HepG2 (cell line): ENCODE data around the gene C2orf74. TPM values are rescaled to one million over a fixed set of nuclear protein-coding genes. Genes with fewer than 3 reads are reported as not detected.

Experiments
- CBX2 ChIP-seq, 2 experiments: fragments of 200-600 bp in 1 of 2; sonication (generic); formaldehyde crosslinking in 1 of 2; IDR thresholded peaks; 2 replicates each; pipeline versions ENCODE4 v1.7.0 to v1.8.1; 2018 to 2022; ENCODE audit warnings: low read depth in 2 of 2, low read length in 1 of 2, mild to moderate bottlenecking in 1 of 2, missing genetic modification reagents in 1 of 2
- CENPBD1 ChIP-seq: sonication (generic); formaldehyde crosslinking; IDR thresholded peaks from 2 replicates; pipeline ENCODE4 v1.8.0; 2022; ENCODE audit warnings: missing genetic modification reagents, low read depth, mild to moderate bottlenecking, borderline replicate concordance
- DMAP1 ChIP-seq: IDR thresholded peaks from 2 replicates; pipeline ENCODE4 v1.6.1; 2016
- IRF2 ChIP-seq: IDR thresholded peaks from 2 replicates; pipeline ENCODE4 v1.6.1; 2018; ENCODE audit warnings: missing genetic modification reagents, missing compliant biosample characterization
- KDM6A ChIP-seq: IDR thresholded peaks from 2 replicates; pipeline ENCODE4 v1.6.1; 2016; ENCODE audit warnings: low read depth
- KLF11 ChIP-seq: IDR thresholded peaks from 2 replicates; pipeline ENCODE4 v1.6.1; 2016; ENCODE audit warnings: missing compliant biosample characterization
- MTA3 ChIP-seq: sonication (generic); formaldehyde crosslinking; IDR thresholded peaks from 2 replicates; pipeline ENCODE4 v1.4.0; 2020; ENCODE audit warnings: missing genetic modification reagents
- REL ChIP-seq: sonication (generic); formaldehyde crosslinking; conservative IDR thresholded peaks from 2 replicates; pipeline ENCODE4 v1.8.0; 2022; ENCODE audit warnings: mild to moderate bottlenecking, missing genetic modification reagents, moderate library complexity
- TBL1XR1 ChIP-seq: fragments of 150-350 bp; IDR thresholded peaks from 2 replicates; pipeline ENCODE4 v1.6.1; 2014; ENCODE audit warnings: borderline replicate concordance, low read length; ENCODE audit not compliant: partially characterized antibody
- ZBTB38 ChIP-seq: sonication (generic); formaldehyde crosslinking; IDR thresholded peaks from 2 replicates; pipeline ENCODE4 v1.5.1; 2020; ENCODE audit warnings: mild to moderate bottlenecking, missing genetic modification reagents
- ZFX ChIP-seq: sonication (generic); formaldehyde crosslinking; IDR thresholded peaks from 2 replicates; pipeline ENCODE4 v1.4.0; 2020; ENCODE audit warnings: mild to moderate bottlenecking, low read depth, missing genetic modification reagents, moderate library complexity
- ZNF18 ChIP-seq: sonication (generic); formaldehyde crosslinking; IDR thresholded peaks from 2 replicates; pipeline ENCODE4 v1.8.0; 2022; ENCODE audit warnings: mild to moderate bottlenecking, missing genetic modification reagents; ENCODE audit not compliant: insufficient replicate concordance
- ZNF225 ChIP-seq: sonication (generic); formaldehyde crosslinking; IDR thresholded peaks from 2 replicates; pipeline ENCODE4 v1.4.0; 2020; ENCODE audit warnings: mild to moderate bottlenecking, missing genetic modification reagents
- ZNF292 ChIP-seq: sonication (generic); formaldehyde crosslinking; IDR thresholded peaks from 2 replicates; pipeline ENCODE4 v1.8.1; 2022; ENCODE audit warnings: mild to moderate bottlenecking, low read depth, missing genetic modification reagents, borderline replicate concordance
- ZNF496 ChIP-seq: sonication (generic); formaldehyde crosslinking; IDR thresholded peaks from 2 replicates; pipeline ENCODE4 v1.8.1; 2023; ENCODE audit warnings: mild to moderate bottlenecking, moderate library complexity, missing genetic modification reagents; ENCODE audit not compliant: insufficient replicate concordance
- ZNF501 ChIP-seq: sonication (generic); formaldehyde crosslinking; IDR thresholded peaks from 2 replicates; pipeline ENCODE4 v1.5.1; 2020; ENCODE audit warnings: mild to moderate bottlenecking, moderate library complexity, missing genetic modification reagents
- polyA plus RNA-seq, 8 experiments: library from polyadenylated mRNA; depleted of rRNA in 3 of 8; stranded (reverse) in 7 of 8; unstranded in 1 of 8; fragments of >200 nt; fragmentation: Illumina TruSeq in 4 of 8; extraction: Trizol in 4 of 8; gene quantifications; 2 replicates each; pipeline versions ENCODE4 v1.2.1 to v1.2.3, GENCODE V29; 2011 to 2016; ENCODE audit warnings: low read depth in 4 of 8, missing spikeins in 1 of 8, mixed read lengths in 1 of 8; ENCODE audit not compliant: insufficient read depth in 1 of 8
- total RNA-seq, 5 experiments: library from RNA; depleted of rRNA; stranded (reverse); fragments of >200 nt; fragmentation: Illumina TruSeq; extraction: Trizol; gene quantifications; 2 replicates each; pipeline ENCODE4 v1.2.3, GENCODE V29; 2016; ENCODE audit warnings: low read depth in 1 of 5
- TF ChIP-seq, protein P1 (sequence below): sonication (generic); formaldehyde crosslinking; IDR thresholded peaks from 2 replicates; pipeline ENCODE4 v1.8.1; 2022; ENCODE audit warnings: mild to moderate bottlenecking, missing genetic modification reagents
- TF ChIP-seq, protein P2 (sequence below): sonication (generic); formaldehyde crosslinking; IDR thresholded peaks from 2 replicates; pipeline ENCODE4 v1.4.0; 2020; ENCODE audit warnings: mild to moderate bottlenecking, missing genetic modification reagents
- TF ChIP-seq, protein P3 (sequence below): sonication (generic); formaldehyde crosslinking; conservative IDR thresholded peaks from 2 replicates; pipeline ENCODE4 v1.4.0; 2020; ENCODE audit warnings: missing genetic modification reagents
- TF ChIP-seq, protein P4 (sequence below): IDR thresholded peaks from 2 replicates; pipeline ENCODE4 v1.6.1; 2012; ENCODE audit warnings: inconsistent platforms

C2orf74 gene
- total and polyA plus RNA-seq, 2 of the 13 experiments (the other 11 are each of a cell fraction or from before 2014, with no cell fraction given) = 10.6 to 13.8 TPM

DNA sequence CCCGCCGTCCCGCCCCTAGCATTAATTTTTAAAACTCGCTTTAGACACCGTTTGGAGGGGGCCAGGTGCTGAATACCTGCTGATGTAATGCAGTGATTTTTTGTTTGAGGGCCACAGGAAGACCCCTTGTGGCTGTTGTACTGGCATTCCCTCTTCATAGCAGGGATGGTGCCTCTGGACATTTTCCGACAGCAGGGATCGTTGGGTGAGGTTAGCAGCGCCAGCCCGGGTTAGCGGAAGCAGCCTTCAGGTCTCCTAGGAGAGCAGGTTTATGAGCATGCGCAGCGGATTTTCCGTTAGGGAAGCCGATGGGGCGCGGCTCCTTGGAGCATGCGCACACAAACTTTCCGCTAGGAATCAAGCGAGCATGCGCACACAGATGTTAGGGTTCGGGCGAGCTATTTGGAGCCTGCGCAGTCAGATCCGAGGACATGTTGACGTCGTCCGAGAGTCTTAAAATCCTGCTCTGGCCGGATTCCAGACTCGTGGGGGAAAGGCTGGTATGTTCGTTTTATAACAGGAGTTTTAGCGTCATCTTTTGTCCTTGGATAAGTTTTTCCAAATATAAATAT, 17.2 kb upstream of the C2orf74 start (continued):
- TF ChIP-seq, protein P1, sequence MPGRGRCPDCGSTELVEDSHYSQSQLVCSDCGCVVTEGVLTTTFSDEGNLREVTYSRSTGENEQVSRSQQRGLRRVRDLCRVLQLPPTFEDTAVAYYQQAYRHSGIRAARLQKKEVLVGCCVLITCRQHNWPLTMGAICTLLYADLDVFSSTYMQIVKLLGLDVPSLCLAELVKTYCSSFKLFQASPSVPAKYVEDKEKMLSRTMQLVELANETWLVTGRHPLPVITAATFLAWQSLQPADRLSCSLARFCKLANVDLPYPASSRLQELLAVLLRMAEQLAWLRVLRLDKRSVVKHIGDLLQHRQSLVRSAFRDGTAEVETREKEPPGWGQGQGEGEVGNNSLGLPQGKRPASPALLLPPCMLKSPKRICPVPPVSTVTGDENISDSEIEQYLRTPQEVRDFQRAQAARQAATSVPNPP = no peak; the same call in 1 of the 2 replicates
- TF ChIP-seq ZNF501 (CRISPR knock-in tag) (peak; percentile 52; the same call in 1 of the 2 replicates), CENPBD1 (CRISPR knock-in tag) (no peak), CBX2 (IDR thresholded peaks at IDR 0.05; ENCODE audit: low read depth, low read length) (no peak), CBX2 (CRISPR knock-in tag; IDR thresholded peaks at IDR 0.05; ENCODE audit: low read depth) (no peak), ZNF496 (CRISPR knock-in tag) (no peak), ZNF18 (CRISPR knock-in tag) (no peak), KDM6A (no peak), IRF2 (CRISPR knock-in tag) (peak; percentile 44; the same call in 1 of the 2 replicates), ZNF225 (CRISPR knock-in tag) (no peak), ZNF292 (CRISPR knock-in tag) (no peak), TBL1XR1 (no peak), MTA3 (no peak), KLF11 (CRISPR knock-in tag) (peak; percentile 48; the same call in 1 of the 2 replicates), DMAP1 (CRISPR knock-in tag) (peak; percentile 73), ZFX (peak; percentile 52; the same call in 1 of the 2 replicates), ZBTB38 (CRISPR knock-in tag) (0 out of 2 replicates have a peak, but pooled peaks have one; percentile 44), REL (no peak)
- TF ChIP-seq, protein P2, sequence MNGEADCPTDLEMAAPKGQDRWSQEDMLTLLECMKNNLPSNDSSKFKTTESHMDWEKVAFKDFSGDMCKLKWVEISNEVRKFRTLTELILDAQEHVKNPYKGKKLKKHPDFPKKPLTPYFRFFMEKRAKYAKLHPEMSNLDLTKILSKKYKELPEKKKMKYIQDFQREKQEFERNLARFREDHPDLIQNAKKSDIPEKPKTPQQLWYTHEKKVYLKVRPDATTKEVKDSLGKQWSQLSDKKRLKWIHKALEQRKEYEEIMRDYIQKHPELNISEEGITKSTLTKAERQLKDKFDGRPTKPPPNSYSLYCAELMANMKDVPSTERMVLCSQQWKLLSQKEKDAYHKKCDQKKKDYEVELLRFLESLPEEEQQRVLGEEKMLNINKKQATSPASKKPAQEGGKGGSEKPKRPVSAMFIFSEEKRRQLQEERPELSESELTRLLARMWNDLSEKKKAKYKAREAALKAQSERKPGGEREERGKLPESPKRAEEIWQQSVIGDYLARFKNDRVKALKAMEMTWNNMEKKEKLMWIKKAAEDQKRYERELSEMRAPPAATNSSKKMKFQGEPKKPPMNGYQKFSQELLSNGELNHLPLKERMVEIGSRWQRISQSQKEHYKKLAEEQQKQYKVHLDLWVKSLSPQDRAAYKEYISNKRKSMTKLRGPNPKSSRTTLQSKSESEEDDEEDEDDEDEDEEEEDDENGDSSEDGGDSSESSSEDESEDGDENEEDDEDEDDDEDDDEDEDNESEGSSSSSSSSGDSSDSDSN = 0 out of 2 replicates have a peak, but pooled peaks have one; percentile 22
- TF ChIP-seq, protein P3, sequence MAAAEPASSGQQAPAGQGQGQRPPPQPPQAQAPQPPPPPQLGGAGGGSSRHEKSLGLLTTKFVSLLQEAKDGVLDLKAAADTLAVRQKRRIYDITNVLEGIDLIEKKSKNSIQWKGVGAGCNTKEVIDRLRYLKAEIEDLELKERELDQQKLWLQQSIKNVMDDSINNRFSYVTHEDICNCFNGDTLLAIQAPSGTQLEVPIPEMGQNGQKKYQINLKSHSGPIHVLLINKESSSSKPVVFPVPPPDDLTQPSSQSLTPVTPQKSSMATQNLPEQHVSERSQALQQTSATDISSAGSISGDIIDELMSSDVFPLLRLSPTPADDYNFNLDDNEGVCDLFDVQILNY (CRISPR knock-in tag) = no peak
- TF ChIP-seq, protein P4, sequence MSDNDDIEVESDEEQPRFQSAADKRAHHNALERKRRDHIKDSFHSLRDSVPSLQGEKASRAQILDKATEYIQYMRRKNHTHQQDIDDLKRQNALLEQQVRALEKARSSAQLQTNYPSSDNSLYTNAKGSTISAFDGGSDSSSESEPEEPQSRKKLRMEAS = peak; percentile 73
